ENCODE measurements around the gene ESF1. TPM values are rescaled to one million over a fixed set of nuclear protein-coding genes. Genes with fewer than 3 reads are reported as not detected.

The ESF1 gene
- total and polyA plus RNA-seq, 2 experiments from 2014 or later: 6.8 to 9.3 TPM

GRCh38 chr20:13708234-13708633, 76.5 kb downstream of the ESF1 start:
- Histone ChIP-seq H3K36me3 (replicated peaks; ENCODE audit: insufficient read depth, low read depth) (no peaks in the 10 kb centered on the region), H3K9me2 (replicated peaks; ENCODE audit: insufficient read depth) (no peaks in the 10 kb centered on the region), H3K4me1 (ENCODE audit: insufficient read depth) (no peaks in the 10 kb centered on the region), H3K27ac (no peak overlapping the region), H2AFZ (no peak overlapping the region), H3K4me3 (no peak overlapping the region), H3K9me3 (ENCODE audit: low read depth) (no peaks in the 10 kb centered on the region), H3K27me3 (no peaks in the 10 kb centered on the region), H3K79me2 (no peaks in the 10 kb centered on the region), H4K20me1 (ENCODE audit: insufficient read depth, poor library complexity, severe bottlenecking) (no peaks in the 10 kb centered on the region), H3K4me2 (no peak overlapping the region)
- no peak for TF ChIP-seq EZH2 (IDR thresholded peaks at IDR 0.05; ENCODE audit: borderline replicate concordance)
- TF ChIP-seq, protein P1, sequence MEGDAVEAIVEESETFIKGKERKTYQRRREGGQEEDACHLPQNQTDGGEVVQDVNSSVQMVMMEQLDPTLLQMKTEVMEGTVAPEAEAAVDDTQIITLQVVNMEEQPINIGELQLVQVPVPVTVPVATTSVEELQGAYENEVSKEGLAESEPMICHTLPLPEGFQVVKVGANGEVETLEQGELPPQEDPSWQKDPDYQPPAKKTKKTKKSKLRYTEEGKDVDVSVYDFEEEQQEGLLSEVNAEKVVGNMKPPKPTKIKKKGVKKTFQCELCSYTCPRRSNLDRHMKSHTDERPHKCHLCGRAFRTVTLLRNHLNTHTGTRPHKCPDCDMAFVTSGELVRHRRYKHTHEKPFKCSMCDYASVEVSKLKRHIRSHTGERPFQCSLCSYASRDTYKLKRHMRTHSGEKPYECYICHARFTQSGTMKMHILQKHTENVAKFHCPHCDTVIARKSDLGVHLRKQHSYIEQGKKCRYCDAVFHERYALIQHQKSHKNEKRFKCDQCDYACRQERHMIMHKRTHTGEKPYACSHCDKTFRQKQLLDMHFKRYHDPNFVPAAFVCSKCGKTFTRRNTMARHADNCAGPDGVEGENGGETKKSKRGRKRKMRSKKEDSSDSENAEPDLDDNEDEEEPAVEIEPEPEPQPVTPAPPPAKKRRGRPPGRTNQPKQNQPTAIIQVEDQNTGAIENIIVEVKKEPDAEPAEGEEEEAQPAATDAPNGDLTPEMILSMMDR (IDR thresholded peaks at IDR 0.05; ENCODE audit: poor library complexity): no peak
- no peak for DNase-seq (ENCODE audit: low spot score)
- WGBS (ENCODE audit: low lambda C conversion rate, missing lambda C conversion rate): 85% methylated on average over 1 of the region's 1 CpG

- Histone ChIP-seq H3K27ac (no peak overlapping the region), H2AFZ (no peak overlapping the region), H3K27me3 (no peaks in the 10 kb centered on the region), H4K20me1 (ENCODE audit: insufficient read depth, poor library complexity, severe bottlenecking) (no peaks in the 10 kb centered on the region), H3K4me2 (no peak overlapping the region), H3K9me3 (ENCODE audit: low read depth) (no peaks in the 10 kb centered on the region), H3K79me2 (no peaks in the 10 kb centered on the region), H3K4me3 (no peak overlapping the region), H3K4me1 (ENCODE audit: insufficient read depth) (no peaks in the 10 kb centered on the region), H3K9me2 (replicated peaks; ENCODE audit: insufficient read depth) (no peaks in the 10 kb centered on the region), H3K36me3 (replicated peaks; ENCODE audit: insufficient read depth, low read depth) (no peaks in the 10 kb centered on the region)
- TF ChIP-seq EZH2 (IDR thresholded peaks at IDR 0.05; ENCODE audit: borderline replicate concordance) (no peak), EZH2phosphoT487 (IDR thresholded peaks at IDR 0.05; ENCODE audit: low read depth, severe bottlenecking, unreplicated experiment) (no peak)
- TF ChIP-seq, protein P1 (IDR thresholded peaks at IDR 0.05; ENCODE audit: poor library complexity): no peak
- WGBS (ENCODE audit: low lambda C conversion rate, missing lambda C conversion rate): 81% methylated on average over 9 of the region's 9 CpGs
- no peak for DNase-seq (ENCODE audit: low spot score)
Measured at GRCh38 chr20:13703265-13703664, 81.5 kb downstream of the ESF1 start.

DNA sequence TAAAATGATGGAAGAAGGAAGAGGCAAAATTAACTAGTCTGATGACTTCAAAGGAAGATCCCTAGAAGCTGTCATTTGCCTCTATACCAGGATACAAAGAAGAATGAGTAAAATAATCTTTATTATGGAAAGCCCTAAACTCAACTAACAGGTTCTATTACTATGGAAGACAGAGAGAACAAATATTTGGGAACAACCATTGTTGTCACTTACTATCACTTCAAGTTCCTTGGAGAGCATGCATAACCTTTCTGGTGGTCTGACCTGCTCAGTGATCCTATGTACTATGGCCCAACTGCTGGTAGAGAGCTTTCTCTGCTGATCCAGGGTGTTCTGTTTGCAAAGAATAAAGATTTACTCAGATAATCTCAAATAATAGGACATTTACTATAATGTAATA, 83.2 kb downstream of the ESF1 start:
- no peak for TF ChIP-seq EZH2phosphoT487 (IDR thresholded peaks at IDR 0.05; ENCODE audit: low read depth, severe bottlenecking, unreplicated experiment)
- H3K9me2 ChIP-seq (replicated peaks; ENCODE audit: insufficient read depth): no peaks in the 10 kb centered on the region
- no peak overlapping the region for H3K4me2 ChIP-seq
- H3K4me3 ChIP-seq: no peak overlapping the region
- H3K27me3 ChIP-seq: no peaks in the 10 kb centered on the region
- H3K27ac ChIP-seq: no peak overlapping the region
- DNase-seq (ENCODE audit: low spot score): no peak
- no peaks in the 10 kb centered on the region for H3K36me3 ChIP-seq (replicated peaks; ENCODE audit: insufficient read depth, low read depth)
- no peaks in the 10 kb centered on the region for H3K79me2 ChIP-seq
- no peak overlapping the region for H2AFZ ChIP-seq
- H3K4me1 ChIP-seq (ENCODE audit: insufficient read depth): no peaks in the 10 kb centered on the region
- no peaks in the 10 kb centered on the region for H4K20me1 ChIP-seq (ENCODE audit: insufficient read depth, poor library complexity, severe bottlenecking)
- no peaks in the 10 kb centered on the region for H3K9me3 ChIP-seq (ENCODE audit: low read depth)

DNA sequence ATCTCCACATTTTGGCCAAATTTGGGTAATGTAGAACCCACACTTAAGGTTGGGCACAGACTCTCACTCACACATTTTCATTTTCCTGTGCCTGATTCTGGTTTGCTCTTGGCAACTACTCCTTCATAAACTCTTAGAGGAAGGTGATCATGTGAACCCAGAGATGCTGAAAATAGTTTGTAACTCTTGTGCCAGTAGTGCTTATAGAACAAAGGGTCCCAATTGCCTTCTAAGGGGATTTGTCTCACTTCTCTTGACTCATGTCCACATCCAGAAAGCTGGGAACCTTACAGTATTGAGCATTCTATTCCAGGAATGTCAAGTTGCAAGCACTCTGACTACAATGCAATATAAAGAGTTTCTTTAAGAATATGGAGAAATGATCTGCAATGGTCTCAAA, 84.0 kb downstream of the ESF1 start:
- TF ChIP-seq EZH2 (IDR thresholded peaks at IDR 0.05; ENCODE audit: borderline replicate concordance): no peak
- TF ChIP-seq, protein P1 (IDR thresholded peaks at IDR 0.05; ENCODE audit: poor library complexity): no peak
- TF ChIP-seq EZH2phosphoT487 (IDR thresholded peaks at IDR 0.05; ENCODE audit: low read depth, severe bottlenecking, unreplicated experiment): no peak

More for the DNA sequence above, 84.0 kb downstream of the ESF1 start:
- no peak for DNase-seq (ENCODE audit: low spot score)
- Histone ChIP-seq H3K27ac (no peak overlapping the region), H3K79me2 (no peaks in the 10 kb centered on the region), H4K20me1 (ENCODE audit: insufficient read depth, poor library complexity, severe bottlenecking) (no peaks in the 10 kb centered on the region), H3K9me3 (ENCODE audit: low read depth) (no peaks in the 10 kb centered on the region), H3K36me3 (replicated peaks; ENCODE audit: insufficient read depth, low read depth) (no peaks in the 10 kb centered on the region), H3K9me2 (replicated peaks; ENCODE audit: insufficient read depth) (no peaks in the 10 kb centered on the region), H3K27me3 (no peaks in the 10 kb centered on the region), H2AFZ (no peak overlapping the region), H3K4me1 (ENCODE audit: insufficient read depth) (no peaks in the 10 kb centered on the region), H3K4me2 (no peak overlapping the region), H3K4me3 (no peak overlapping the region)
